VCaP (cell line): ENCODE data around the gene SMIM8.
"Not testable (repeated sequence)": the region's sequence is repeated elsewhere in the genome, so short reads cannot be mapped to it uniquely, and the experiment has no call there.

Experiments
- H3K27ac ChIP-seq: fragments of 450-650 bp; 2 replicates; pipeline ENCODE4 v1.5.1; 2017
- TF ChIP-seq, protein P1 (sequence below): fragments of 450-650 bp; conservative IDR thresholded peaks from 2 replicates; pipeline ENCODE4 v1.5.1; 2017; ENCODE audit warnings: mild to moderate bottlenecking, moderate library complexity

The SMIM8 gene

DNA sequence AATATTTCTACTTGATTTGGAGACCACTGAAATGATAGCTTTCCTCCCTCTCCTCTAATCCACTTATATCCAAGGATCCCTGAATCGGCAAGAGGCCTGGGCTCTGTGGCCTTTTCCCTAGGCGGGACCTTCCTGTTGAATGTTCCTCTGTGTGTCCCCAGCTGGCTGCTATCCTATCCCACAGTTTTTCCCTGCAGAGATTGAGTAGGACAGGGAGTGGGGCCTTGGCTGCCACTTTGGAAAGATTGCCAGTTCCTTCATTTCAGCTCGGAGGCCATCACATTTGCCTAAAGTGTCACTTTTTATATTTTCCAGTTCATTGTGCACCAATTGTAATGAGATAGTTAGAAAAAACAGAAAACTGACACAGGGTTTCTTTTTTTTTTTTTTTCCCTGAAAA lies 38.9 kb upstream of the SMIM8 start:
- H3K27ac ChIP-seq = no peak overlapping the region
- TF ChIP-seq, protein P1, sequence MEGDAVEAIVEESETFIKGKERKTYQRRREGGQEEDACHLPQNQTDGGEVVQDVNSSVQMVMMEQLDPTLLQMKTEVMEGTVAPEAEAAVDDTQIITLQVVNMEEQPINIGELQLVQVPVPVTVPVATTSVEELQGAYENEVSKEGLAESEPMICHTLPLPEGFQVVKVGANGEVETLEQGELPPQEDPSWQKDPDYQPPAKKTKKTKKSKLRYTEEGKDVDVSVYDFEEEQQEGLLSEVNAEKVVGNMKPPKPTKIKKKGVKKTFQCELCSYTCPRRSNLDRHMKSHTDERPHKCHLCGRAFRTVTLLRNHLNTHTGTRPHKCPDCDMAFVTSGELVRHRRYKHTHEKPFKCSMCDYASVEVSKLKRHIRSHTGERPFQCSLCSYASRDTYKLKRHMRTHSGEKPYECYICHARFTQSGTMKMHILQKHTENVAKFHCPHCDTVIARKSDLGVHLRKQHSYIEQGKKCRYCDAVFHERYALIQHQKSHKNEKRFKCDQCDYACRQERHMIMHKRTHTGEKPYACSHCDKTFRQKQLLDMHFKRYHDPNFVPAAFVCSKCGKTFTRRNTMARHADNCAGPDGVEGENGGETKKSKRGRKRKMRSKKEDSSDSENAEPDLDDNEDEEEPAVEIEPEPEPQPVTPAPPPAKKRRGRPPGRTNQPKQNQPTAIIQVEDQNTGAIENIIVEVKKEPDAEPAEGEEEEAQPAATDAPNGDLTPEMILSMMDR = no peak

DNA sequence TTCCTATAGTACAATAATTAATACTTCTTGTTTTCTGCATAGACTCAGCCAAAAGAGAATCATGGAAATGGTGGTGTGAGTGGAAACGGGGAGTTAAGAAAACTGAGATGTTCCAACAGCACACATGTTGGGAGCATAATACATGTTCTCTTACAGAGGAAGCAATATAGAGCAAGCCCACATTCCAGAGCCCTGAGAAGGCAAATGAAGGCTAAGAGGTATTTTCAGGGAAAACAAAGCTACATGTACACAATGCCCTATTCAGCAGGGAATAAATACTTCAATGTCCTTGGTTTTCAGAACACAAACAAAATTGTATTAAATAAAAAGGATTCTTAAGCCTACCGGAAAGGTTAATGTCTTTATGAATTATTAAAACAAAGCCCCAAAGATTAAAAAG lies 35.1 kb upstream of the SMIM8 start:
- TF ChIP-seq, protein P1 = no peak
- H3K27ac ChIP-seq = no peak overlapping the region

DNA sequence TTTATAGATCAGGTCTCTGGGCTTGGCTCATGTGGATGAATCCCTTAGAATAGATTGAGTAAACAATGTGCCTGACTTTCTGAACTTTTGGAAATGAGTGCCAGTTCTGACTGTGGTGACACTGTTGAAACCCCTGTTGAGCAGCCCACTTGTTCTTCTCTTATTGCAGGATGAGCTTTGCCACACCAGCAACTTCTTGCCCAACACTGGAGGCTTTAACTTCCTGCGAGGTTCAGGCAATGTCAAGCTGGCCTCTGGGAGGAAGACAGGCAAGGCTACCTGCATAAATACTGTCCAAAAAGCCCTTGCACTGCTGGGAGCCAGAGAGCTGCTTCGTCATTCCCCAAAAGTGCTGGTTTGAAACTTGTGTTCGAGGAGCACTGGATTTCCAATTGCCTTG lies 32.8 kb upstream of the SMIM8 start:
- no peak overlapping the region for H3K27ac ChIP-seq
- TF ChIP-seq, protein P1 = no peak

DNA sequence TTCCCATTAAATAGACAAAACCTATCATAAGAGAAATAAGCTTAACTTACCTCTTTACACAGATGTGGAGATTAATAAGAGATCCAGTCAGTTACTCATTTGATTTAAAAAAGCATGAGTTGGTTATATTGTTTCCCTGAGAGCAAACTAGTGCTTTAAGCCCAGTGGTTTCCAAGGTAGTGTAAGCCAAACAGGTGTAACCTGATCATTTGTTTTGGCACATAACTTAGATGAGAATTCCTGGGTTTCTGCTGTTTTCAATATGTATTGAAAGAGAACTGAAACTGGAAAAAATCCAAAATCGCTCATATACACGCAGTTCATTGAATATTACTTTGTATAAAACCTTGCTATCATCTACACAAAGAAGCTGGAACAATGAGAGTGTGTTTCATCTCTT lies 30.5 kb upstream of the SMIM8 start:
- no peak overlapping the region for H3K27ac ChIP-seq
- TF ChIP-seq, protein P1 = no peak

DNA sequence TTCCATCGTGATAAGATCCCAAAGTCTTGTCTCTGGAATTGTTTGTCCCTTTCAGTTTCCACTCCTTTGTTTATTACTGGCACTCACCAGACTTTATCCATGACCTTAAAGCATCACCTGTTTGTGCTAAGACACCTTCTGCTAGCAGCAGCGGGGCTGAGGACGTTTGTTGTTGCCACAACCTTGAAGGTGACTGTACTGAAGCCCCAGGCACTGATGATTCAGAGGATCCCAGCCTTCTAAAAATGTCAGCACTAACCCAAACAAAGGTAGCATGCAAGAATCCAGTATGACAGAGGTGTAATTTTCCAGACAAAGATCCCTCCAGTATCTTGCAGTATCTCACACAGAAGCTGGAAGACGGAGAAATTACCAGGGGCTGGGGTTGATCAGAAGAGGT lies 28.9 kb upstream of the SMIM8 start:
- H3K27ac ChIP-seq = no peak overlapping the region
- TF ChIP-seq, protein P1 = no peak

DNA sequence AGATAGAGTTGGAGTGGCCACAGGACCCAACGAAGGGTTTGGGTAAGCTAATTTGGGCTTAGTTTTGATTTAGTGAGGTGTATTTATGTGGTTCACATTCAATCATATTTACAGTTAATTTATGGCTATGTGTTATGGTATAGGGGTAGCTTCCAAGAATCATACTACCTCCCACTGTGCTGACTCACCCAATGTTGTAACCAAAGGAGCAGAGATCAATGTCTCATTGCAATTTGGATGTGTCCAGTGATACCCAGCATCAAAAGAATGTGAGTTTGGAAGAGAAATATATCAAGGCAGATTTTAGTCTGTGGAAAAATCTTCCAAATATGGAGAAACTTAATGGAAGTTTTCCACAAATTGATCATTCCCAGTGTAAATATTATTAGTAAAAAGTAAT lies 25.3 kb upstream of the SMIM8 start:
- TF ChIP-seq, protein P1 = no peak
- H3K27ac ChIP-seq = no peak overlapping the region

DNA sequence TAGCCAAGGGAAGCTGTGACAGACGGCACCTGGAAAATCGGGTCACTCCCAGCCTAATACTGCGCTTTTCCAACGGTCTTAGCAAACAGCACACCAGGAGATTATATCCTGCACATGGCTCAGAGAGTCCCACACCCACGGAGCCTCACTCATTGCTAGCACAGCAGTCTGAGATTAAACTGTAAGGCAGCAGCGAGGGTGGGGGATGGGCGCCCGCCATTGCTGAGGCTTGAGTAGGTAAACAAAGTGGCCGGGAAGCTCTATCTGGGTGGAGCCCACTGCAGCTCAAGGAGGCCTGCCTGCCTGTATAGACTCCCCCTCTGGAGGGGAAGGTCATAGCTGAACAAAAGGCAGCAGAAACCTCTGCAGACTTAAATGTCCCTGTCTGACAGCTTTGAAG lies 21.1 kb upstream of the SMIM8 start:
- not testable (repeated sequence) for H3K27ac ChIP-seq

DNA sequence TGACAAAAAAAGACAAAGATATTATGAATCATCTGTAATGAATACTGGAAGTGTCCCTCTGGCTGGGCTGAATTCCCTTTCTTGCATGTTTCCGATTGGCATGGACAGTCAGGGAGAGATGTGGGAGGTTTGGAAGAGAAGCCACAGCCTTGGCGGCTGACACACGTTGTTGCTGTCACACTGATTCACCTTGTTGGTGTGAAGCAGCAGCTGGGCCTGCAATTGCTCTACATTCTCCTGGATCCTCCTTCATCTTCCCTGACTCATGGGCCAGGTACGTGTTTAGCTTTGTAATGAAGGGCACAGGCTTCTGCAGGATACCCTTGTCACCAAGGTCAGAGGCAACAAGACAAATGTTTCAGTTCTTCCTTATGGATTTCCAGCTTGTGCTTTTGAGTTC lies 13.4 kb upstream of the SMIM8 start:
- H3K27ac ChIP-seq = no peak overlapping the region
- TF ChIP-seq, protein P1 = no peak
